Measurements from ENCODE around the gene LSAMP. TPM values are rescaled to one million over a fixed set of nuclear protein-coding genes. Genes with fewer than 3 reads are reported as not detected.

Gene LSAMP
- total and polyA plus RNA-seq, 2 of the 13 experiments (the other 11 are each of a cell fraction or from before 2014, with no cell fraction given): not detected

- WGBS (ENCODE audit: low lambda C conversion rate): 3% methylated on average over 1 of the region's 1 CpG
- intact Hi-C loops (cut with micrococcal nuclease; ENCODE audit: unreplicated experiment): no loop called here
- no peak for FAIRE-seq
Measured at GRCh38 chr3:116331380-116331779, 113.9 kb downstream of the LSAMP start.

GRCh38 chr3:116322750-116323375 lies 122.4 kb downstream of the LSAMP start:
- BruUV-seq (replicated peaks): no TSS peak
- DNase-seq (ENCODE audit: low spot score): no peak
- Histone ChIP-seq H3K27me3 (ENCODE audit: control insufficient read depth in 1 of 2, insufficient read depth in 2 of 2, low read length in 2 of 2) (no peaks in the 10 kb centered on the region), H4K20me1 (ENCODE audit: insufficient read depth, low read length) (no peaks in the 10 kb centered on the region), H3K4me2 (ENCODE audit: low read depth, low read length) (no peak overlapping the region), H3K79me2 (ENCODE audit: insufficient read depth, low read length) (no peaks in the 10 kb centered on the region), H3K27ac (ENCODE audit: extremely low read length, insufficient read depth, low read length) (no peak overlapping the region), H3K4me1 (ENCODE audit: insufficient read depth, low read length) (no peaks in the 10 kb centered on the region), H3K9ac (ENCODE audit: insufficient read depth, low read depth, low read length) (no peak overlapping the region), H3K36me3 (replicated peaks in 1 of 2; ENCODE audit: control insufficient read depth in 1 of 2, insufficient read depth in 2 of 2, low read length in 2 of 2) (no peaks in the 10 kb centered on the region), H3K9me3 (ENCODE audit: low read length) (no peaks in the 10 kb centered on the region), H3K4me3 (replicated peaks in 1 of 3; ENCODE audit: insufficient read depth in 1 of 3, low read depth in 2 of 3, low read length in 3 of 3) (no peak overlapping the region), H2AFZ (ENCODE audit: low read length) (no peak overlapping the region)
- intact Hi-C loops (cut with micrococcal nuclease; ENCODE audit: unreplicated experiment): no loop called here
- FAIRE-seq: no peak
- POLR2A ChIA-PET: no interaction called here
- TF ChIP-seq ZNF775 (CRISPR knock-in tag; IDR thresholded peaks at IDR 0.05; ENCODE audit: borderline replicate concordance) (no peak), ZSCAN22 (CRISPR knock-in tag; IDR thresholded peaks at IDR 0.05) (no peak), HINFP (CRISPR knock-in tag; IDR thresholded peaks at IDR 0.05; ENCODE audit: low read depth) (no peak), SETDB1 (CRISPR knock-in tag; IDR thresholded peaks at IDR 0.05; ENCODE audit: borderline replicate concordance) (no peak), DNMT3B (CRISPR knock-in tag; conservative IDR thresholded peaks at IDR 0.05) (no peak)
- TF ChIP-seq, protein P1, sequence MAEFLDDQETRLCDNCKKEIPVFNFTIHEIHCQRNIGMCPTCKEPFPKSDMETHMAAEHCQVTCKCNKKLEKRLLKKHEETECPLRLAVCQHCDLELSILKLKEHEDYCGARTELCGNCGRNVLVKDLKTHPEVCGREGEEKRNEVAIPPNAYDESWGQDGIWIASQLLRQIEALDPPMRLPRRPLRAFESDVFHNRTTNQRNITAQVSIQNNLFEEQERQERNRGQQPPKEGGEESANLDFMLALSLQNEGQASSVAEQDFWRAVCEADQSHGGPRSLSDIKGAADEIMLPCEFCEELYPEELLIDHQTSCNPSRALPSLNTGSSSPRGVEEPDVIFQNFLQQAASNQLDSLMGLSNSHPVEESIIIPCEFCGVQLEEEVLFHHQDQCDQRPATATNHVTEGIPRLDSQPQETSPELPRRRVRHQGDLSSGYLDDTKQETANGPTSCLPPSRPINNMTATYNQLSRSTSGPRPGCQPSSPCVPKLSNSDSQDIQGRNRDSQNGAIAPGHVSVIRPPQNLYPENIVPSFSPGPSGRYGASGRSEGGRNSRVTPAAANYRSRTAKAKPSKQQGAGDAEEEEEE (CRISPR knock-in tag; IDR thresholded peaks at IDR 0.05; ENCODE audit: borderline replicate concordance): no peak
- CTCF ChIA-PET (ENCODE audit: low intra/inter-chr PET ratio, low total read pairs): no interaction called here
- no peak for ATAC-seq
- WGBS (ENCODE audit: low lambda C conversion rate): 2% methylated on average over 2 of the region's 2 CpGs
- in situ Hi-C loops (cut with HindIII; ENCODE audit: extremely low pct_ligation_motif_present, low pct_unique_long_range_greater_than_20kb): no loop called here

More at GRCh38 chr3:116331380-116331779, 113.9 kb downstream of the LSAMP start:
- Histone ChIP-seq H3K79me2 (ENCODE audit: insufficient read depth, low read length) (no peaks in the 10 kb centered on the region), H3K4me2 (ENCODE audit: low read depth, low read length) (no peak overlapping the region), H3K27ac (ENCODE audit: extremely low read length, insufficient read depth, low read length) (no peak overlapping the region), H4K20me1 (ENCODE audit: insufficient read depth, low read length) (no peaks in the 10 kb centered on the region), H3K9me3 (ENCODE audit: low read length) (no peaks in the 10 kb centered on the region), H3K36me3 (replicated peaks in 1 of 2; ENCODE audit: control insufficient read depth in 1 of 2, insufficient read depth in 2 of 2, low read length in 2 of 2) (no peaks in the 10 kb centered on the region), H2AFZ (ENCODE audit: low read length) (no peak overlapping the region), H3K9ac (ENCODE audit: insufficient read depth, low read depth, low read length) (no peak overlapping the region), H3K4me1 (ENCODE audit: insufficient read depth, low read length) (no peaks in the 10 kb centered on the region), H3K27me3 (ENCODE audit: control insufficient read depth in 1 of 2, insufficient read depth in 2 of 2, low read length in 2 of 2) (no peaks in the 10 kb centered on the region), H3K4me3 (replicated peaks in 1 of 3; ENCODE audit: insufficient read depth in 1 of 3, low read depth in 2 of 3, low read length in 3 of 3) (no peak overlapping the region)
- ChIA-PET CTCF (ENCODE audit: low intra/inter-chr PET ratio, low total read pairs) (no interaction called here), POLR2A (no interaction called here)
- in situ Hi-C loops (cut with HindIII; ENCODE audit: extremely low pct_ligation_motif_present, low pct_unique_long_range_greater_than_20kb): no loop called here
- ATAC-seq: no peak
- DNase-seq (ENCODE audit: low spot score): no peak
- BruUV-seq (replicated peaks): no TSS peak
- TF ChIP-seq NCOA2 (CRISPR knock-in tag; IDR thresholded peaks at IDR 0.05): no peak
- TF ChIP-seq TBP (CRISPR knock-in tag; IDR thresholded peaks at IDR 0.05): no peak
- no peak for TF ChIP-seq ZNF614 (CRISPR knock-in tag; IDR thresholded peaks at IDR 0.05; ENCODE audit: borderline replicate concordance)
- TF ChIP-seq ZNF414 (CRISPR knock-in tag; IDR thresholded peaks at IDR 0.05): no peak
- TF ChIP-seq FOXJ3 (CRISPR knock-in tag; IDR thresholded peaks at IDR 0.05; ENCODE audit: borderline replicate concordance): no peak
- TF ChIP-seq ZNF354B (CRISPR knock-in tag; IDR thresholded peaks at IDR 0.05): no peak
- TF ChIP-seq NPAS2 (CRISPR knock-in tag; IDR thresholded peaks at IDR 0.05; ENCODE audit: borderline replicate concordance): no peak
- no peak for TF ChIP-seq IRF2 (CRISPR knock-in tag; IDR thresholded peaks at IDR 0.05)
- TF ChIP-seq MXI1 (IDR thresholded peaks at IDR 0.05; ENCODE audit: borderline replicate concordance, low read depth, low read length): no peak
- TF ChIP-seq ZFP1 (CRISPR knock-in tag; IDR thresholded peaks at IDR 0.05): no peak
- TF ChIP-seq ZKSCAN5 (CRISPR knock-in tag; IDR thresholded peaks at IDR 0.05): no peak
- no peak for TF ChIP-seq GZF1 (CRISPR knock-in tag; IDR thresholded peaks at IDR 0.05)
- no peak for TF ChIP-seq POLR2AphosphoS5 (IDR thresholded peaks at IDR 0.05; ENCODE audit: low read depth, low read length)
- no peak for TF ChIP-seq ZNF567 (CRISPR knock-in tag; IDR thresholded peaks at IDR 0.05; ENCODE audit: borderline replicate concordance)
- TF ChIP-seq ARHGAP35 (CRISPR knock-in tag; IDR thresholded peaks at IDR 0.05; ENCODE audit: borderline replicate concordance): no peak

Measured in HepG2 (cell line).